ENCODE measurements around the gene HIVEP3.

DNA sequence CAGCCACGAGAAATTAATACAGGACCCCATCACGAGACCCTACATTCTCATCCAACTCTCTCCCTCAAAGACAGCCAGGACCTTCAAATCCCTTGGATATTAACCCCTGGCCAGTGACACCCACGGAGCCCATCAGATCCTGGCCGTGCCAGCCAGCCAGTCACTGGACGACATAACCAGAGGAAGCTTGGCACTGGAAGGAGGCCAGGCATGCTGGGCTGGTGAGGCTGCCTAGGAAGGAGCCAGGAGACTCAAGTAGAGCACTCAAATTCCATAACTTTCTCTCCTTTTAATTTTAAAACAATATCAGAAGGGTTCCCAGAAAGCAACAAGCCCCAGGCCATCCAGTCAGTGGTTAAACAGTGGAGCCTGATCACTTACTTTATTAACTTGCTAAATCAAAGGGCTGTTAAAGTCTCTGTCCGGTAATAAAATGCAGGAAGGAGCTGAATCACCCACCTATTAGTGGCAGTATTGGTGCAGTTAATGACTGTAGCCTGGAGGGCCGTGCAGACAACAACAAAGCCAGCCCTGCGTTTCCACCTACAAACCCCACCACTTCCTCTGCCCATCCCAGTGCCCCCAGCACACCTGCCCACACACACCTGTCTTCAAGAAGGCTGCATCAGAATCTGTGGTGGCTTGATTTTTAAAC lies 78.0 kb downstream of the HIVEP3 start:
- TF ChIP-seq, protein P1, sequence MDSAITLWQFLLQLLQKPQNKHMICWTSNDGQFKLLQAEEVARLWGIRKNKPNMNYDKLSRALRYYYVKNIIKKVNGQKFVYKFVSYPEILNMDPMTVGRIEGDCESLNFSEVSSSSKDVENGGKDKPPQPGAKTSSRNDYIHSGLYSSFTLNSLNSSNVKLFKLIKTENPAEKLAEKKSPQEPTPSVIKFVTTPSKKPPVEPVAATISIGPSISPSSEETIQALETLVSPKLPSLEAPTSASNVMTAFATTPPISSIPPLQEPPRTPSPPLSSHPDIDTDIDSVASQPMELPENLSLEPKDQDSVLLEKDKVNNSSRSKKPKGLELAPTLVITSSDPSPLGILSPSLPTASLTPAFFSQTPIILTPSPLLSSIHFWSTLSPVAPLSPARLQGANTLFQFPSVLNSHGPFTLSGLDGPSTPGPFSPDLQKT (IDR thresholded peaks at IDR 0.05; ENCODE audit: borderline replicate concordance, low read depth, low read length) = no peak
- TF ChIP-seq, protein P2, sequence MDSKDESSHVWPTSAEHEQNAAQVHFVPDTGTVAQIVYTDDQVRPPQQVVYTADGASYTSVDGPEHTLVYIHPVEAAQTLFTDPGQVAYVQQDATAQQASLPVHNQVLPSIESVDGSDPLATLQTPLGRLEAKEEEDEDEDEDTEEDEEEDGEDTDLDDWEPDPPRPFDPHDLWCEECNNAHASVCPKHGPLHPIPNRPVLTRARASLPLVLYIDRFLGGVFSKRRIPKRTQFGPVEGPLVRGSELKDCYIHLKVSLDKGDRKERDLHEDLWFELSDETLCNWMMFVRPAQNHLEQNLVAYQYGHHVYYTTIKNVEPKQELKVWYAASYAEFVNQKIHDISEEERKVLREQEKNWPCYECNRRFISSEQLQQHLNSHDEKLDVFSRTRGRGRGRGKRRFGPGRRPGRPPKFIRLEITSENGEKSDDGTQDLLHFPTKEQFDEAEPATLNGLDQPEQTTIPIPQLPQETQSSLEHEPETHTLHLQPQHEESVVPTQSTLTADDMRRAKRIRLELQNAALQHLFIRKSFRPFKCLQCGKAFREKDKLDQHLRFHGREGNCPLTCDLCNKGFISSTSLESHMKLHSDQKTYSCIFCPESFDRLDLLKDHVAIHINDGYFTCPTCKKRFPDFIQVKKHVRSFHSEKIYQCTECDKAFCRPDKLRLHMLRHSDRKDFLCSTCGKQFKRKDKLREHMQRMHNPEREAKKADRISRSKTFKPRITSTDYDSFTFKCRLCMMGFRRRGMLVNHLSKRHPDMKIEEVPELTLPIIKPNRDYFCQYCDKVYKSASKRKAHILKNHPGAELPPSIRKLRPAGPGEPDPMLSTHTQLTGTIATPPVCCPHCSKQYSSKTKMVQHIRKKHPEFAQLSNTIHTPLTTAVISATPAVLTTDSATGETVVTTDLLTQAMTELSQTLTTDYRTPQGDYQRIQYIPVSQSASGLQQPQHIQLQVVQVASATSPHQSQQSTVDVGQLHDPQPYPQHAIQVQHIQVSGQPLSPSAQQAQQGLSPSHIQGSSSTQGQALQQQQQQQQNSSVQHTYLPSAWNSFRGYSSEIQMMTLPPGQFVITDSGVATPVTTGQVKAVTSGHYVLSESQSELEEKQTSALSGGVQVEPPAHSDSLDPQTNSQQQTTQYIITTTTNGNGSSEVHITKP (tag by site-specific recombination; IDR thresholded peaks at IDR 0.05) = no peak
- TF ChIP-seq, protein P3, sequence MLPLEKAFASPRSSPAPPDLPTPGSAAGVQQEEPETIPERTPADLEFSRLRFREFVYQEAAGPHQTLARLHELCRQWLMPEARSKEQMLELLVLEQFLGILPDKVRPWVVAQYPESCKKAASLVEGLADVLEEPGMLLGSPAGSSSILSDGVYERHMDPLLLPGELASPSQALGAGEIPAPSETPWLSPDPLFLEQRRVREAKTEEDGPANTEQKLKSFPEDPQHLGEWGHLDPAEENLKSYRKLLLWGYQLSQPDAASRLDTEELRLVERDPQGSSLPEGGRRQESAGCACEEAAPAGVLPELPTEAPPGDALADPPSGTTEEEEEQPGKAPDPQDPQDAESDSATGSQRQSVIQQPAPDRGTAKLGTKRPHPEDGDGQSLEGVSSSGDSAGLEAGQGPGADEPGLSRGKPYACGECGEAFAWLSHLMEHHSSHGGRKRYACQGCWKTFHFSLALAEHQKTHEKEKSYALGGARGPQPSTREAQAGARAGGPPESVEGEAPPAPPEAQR (tag by site-specific recombination; IDR thresholded peaks at IDR 0.05) = no peak
- TF ChIP-seq KLF8 (tag by site-specific recombination; IDR thresholded peaks at IDR 0.05) = no peak

Measured in HEK293 (cell line).